ENCODE measurements around the gene IGFBP2. TPM values are rescaled to one million over a fixed set of nuclear protein-coding genes. Genes with fewer than 3 reads are reported as not detected.

Gene IGFBP2
- total and polyA plus RNA-seq, 9 of the 15 experiments (the other 6 are each of a cell fraction or from before 2014, with no cell fraction given): 0.93 TPM; not detected in 8

DNA sequence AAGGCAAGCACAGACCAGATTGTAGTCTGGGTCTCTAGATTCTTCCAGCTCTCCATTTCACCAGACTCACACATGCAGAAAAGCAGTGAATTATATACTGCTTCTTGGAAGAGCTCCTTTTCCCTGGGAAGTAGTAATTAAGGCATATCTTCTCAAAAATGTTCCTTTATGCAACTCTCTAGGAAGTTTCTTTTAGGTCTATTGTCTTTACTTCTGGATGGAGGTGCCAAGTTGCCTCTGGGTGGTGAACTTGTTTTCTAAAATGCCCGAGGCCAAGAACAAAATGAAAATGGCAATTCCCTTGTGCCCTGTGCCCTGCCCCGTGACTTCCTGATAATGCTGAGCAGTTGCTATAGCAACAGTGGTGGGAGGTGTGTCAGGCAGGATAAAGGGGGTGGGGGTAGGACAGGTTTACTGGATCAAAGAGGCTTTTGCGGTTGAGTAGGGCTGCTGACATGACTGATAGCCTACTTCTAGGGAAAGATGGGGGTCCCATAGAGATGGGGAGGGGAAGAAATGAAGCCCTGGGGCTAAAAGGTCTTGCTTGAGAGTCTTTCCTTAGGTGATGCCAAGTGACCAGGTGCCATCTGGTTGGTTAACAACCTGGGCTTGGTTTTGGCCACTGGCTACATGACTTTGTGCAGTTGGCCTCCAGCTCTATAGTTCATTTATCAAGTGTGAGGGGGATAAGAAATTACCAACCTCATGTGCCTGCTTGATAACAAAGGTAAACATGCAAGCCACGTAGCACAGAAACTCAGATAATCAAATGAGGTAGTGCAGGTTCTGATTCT, 11.8 kb downstream of the IGFBP2 start:
- Histone ChIP-seq H3K9me3 (replicated peaks; ENCODE audit: control insufficient read depth, insufficient read depth, low read depth, low read length) (no peaks in the 10 kb centered on the region; the same call in 1 of the 2 replicates), H3K9me1 (ENCODE audit: control insufficient read depth, insufficient read depth, low read length) (no peaks in the 10 kb centered on the region), H2AFZ (ENCODE audit: low read depth, low read length) (no peak overlapping the region), H3K9ac (ENCODE audit: insufficient read depth in 1 of 2, low read depth in 2 of 2, low read length in 2 of 2) (no peak overlapping the region), H3K27me3 (ENCODE audit: control insufficient read depth in 2 of 2, insufficient read depth in 2 of 2, low read length in 2 of 2) (peaks cover 2 to 34% of the 10 kb centered on the region in 2 experiments; a peak in 4 of 5 replicates), H4K20me1 (replicated peaks; ENCODE audit: control insufficient read depth, insufficient read depth, low read length) (no peaks in the 10 kb centered on the region), H3K4me2 (ENCODE audit: insufficient read depth, low read length) (no peak overlapping the region), H3K4me3 (no peak overlapping the region), H3K36me3 (ENCODE audit: control insufficient read depth, insufficient read depth, low read length) (no peaks in the 10 kb centered on the region), H3K79me2 (ENCODE audit: control insufficient read depth, insufficient read depth, low read length) (no peaks in the 10 kb centered on the region), H3K4me1 (replicated peaks in 1 of 2; ENCODE audit: control insufficient read depth in 2 of 2, insufficient read depth in 2 of 2, low read length in 2 of 2) (no peaks in the 10 kb centered on the region), H3K27ac (ENCODE audit: extremely low read depth, low read depth, low read length) (no peak overlapping the region)
- WGBS (ENCODE audit: insufficient coverage, low coverage, missing lambda C conversion rate): 0% methylated on average over 4 of the region's 4 CpGs
- ATAC-seq (no peak), DNase-seq (ENCODE audit: extremely low read depth in 1 of 4, low spot score in 3 of 4) (no peak), FAIRE-seq (no peak)
- TF ChIP-seq MEIS2 (IDR thresholded peaks at IDR 0.05; ENCODE audit: partially characterized antibody) (peak; percentile 11), MED1 (CRISPR knock-in tag; IDR thresholded peaks at IDR 0.05; ENCODE audit: borderline replicate concordance) (no peak), PHF21A (IDR thresholded peaks at IDR 0.05; ENCODE audit: borderline replicate concordance, low read depth) (no peak), HNRNPK (IDR thresholded peaks at IDR 0.05; ENCODE audit: low read depth, low read length, poor library complexity, severe bottlenecking) (no peak), ZNF644 (tag; IDR thresholded peaks at IDR 0.05; ENCODE audit: low read depth) (no peak), SNIP1 (IDR thresholded peaks at IDR 0.05; ENCODE audit: low read depth) (no peak), FOXA3 (CRISPR knock-in tag; conservative IDR thresholded peaks at IDR 0.05 in 1 of 2, IDR thresholded peaks at IDR 0.05 in 1 of 2) (peak; percentile 79 to 87; a peak in 3 of 4 replicates), RFX1 (IDR thresholded peaks at IDR 0.05) (peak; percentile 65), ZNF23 (CRISPR knock-in tag; IDR thresholded peaks at IDR 0.05) (no peak), PRPF4 (IDR thresholded peaks at IDR 0.05; ENCODE audit: insufficient read depth, low read depth, low read length, poor library complexity, severe bottlenecking) (no peak)
- TF ChIP-seq, protein P1, sequence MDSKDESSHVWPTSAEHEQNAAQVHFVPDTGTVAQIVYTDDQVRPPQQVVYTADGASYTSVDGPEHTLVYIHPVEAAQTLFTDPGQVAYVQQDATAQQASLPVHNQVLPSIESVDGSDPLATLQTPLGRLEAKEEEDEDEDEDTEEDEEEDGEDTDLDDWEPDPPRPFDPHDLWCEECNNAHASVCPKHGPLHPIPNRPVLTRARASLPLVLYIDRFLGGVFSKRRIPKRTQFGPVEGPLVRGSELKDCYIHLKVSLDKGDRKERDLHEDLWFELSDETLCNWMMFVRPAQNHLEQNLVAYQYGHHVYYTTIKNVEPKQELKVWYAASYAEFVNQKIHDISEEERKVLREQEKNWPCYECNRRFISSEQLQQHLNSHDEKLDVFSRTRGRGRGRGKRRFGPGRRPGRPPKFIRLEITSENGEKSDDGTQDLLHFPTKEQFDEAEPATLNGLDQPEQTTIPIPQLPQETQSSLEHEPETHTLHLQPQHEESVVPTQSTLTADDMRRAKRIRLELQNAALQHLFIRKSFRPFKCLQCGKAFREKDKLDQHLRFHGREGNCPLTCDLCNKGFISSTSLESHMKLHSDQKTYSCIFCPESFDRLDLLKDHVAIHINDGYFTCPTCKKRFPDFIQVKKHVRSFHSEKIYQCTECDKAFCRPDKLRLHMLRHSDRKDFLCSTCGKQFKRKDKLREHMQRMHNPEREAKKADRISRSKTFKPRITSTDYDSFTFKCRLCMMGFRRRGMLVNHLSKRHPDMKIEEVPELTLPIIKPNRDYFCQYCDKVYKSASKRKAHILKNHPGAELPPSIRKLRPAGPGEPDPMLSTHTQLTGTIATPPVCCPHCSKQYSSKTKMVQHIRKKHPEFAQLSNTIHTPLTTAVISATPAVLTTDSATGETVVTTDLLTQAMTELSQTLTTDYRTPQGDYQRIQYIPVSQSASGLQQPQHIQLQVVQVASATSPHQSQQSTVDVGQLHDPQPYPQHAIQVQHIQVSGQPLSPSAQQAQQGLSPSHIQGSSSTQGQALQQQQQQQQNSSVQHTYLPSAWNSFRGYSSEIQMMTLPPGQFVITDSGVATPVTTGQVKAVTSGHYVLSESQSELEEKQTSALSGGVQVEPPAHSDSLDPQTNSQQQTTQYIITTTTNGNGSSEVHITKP (IDR thresholded peaks at IDR 0.05; ENCODE audit: partially characterized antibody): no peak
- TF ChIP-seq, protein P2, sequence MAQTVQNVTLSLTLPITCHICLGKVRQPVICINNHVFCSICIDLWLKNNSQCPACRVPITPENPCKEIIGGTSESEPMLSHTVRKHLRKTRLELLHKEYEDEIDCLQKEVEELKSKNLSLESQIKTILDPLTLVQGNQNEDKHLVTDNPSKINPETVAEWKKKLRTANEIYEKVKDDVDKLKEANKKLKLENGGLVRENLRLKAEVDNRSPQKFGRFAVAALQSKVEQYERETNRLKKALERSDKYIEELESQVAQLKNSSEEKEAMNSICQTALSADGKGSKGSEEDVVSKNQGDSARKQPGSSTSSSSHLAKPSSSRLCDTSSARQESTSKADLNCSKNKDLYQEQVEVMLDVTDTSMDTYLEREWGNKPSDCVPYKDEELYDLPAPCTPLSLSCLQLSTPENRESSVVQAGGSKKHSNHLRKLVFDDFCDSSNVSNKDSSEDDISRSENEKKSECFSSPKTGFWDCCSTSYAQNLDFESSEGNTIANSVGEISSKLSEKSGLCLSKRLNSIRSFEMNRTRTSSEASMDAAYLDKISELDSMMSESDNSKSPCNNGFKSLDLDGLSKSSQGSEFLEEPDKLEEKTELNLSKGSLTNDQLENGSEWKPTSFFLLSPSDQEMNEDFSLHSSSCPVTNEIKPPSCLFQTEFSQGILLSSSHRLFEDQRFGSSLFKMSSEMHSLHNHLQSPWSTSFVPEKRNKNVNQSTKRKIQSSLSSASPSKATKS (CRISPR knock-in tag; IDR thresholded peaks at IDR 0.05): no peak
- CTCF ChIA-PET (ENCODE audit: low intra/inter-chr PET ratio): no interaction called here
- POLR2A ChIA-PET: no interaction called here
- no TSS peak for BruUV-seq (replicated peaks)
- intact Hi-C loops (cut with micrococcal nuclease) (no loop called here), in situ Hi-C loops (cut with MboI) (no loop called here)
